Gastroesophageal sphincter (tissue), 3 donors: ENCODE data around the gene SLC25A41.

Experiments used
- CTCF ChIP-seq, 4 experiments: fragments of 200-600 bp in 2 of 4; fragments of 450-650 bp in 2 of 4; sonication (generic) in 1 of 4; IDR thresholded peaks; one replicate each; pipeline ENCODE4 v1.5.1; 2017 to 2019; ENCODE audit warnings: antibody characterized with exemption in 4 of 4, mild to moderate bottlenecking in 2 of 4, moderate library complexity in 2 of 4
- POLR2A ChIP-seq, 2 donors: fragments of 450-650 bp; IDR thresholded peaks; one replicate each; pipeline ENCODE4 v1.6.1; 2017; ENCODE audit warnings: antibody characterized with exemption in 2 of 2, mild to moderate bottlenecking in 2 of 2, moderate library complexity in 1 of 2
- POLR2AphosphoS5 ChIP-seq: sonication (generic); formaldehyde crosslinking; IDR thresholded peaks from one replicate; pipeline ENCODE4 v1.6.1; 2017; ENCODE audit warnings: antibody characterized with exemption

GRCh38 chr19:6465006-6465405 lies 31.4 kb upstream of the SLC25A41 start:
- TF ChIP-seq CTCF (IDR thresholded peaks at IDR 0.05) (no peak), POLR2A (IDR thresholded peaks at IDR 0.05) (no peak), POLR2AphosphoS5 (no peak)
